GM21367 (cell line): ENCODE data around the gene NLRP9.
"Not testable (repeated sequence)": the region's sequence is repeated elsewhere in the genome, so short reads cannot be mapped to it uniquely, and the experiment has no call there.

Source experiments
- ATAC-seq: cut with Tn5 transposase; IDR thresholded peaks from one replicate; pipeline ENCODE4 v1.9.1; 2021; ENCODE audit not compliant: unreplicated experiment

The NLRP9 gene

GRCh38 chr19:55738302-55738701, at the start of gene NLRP9:
TSS of gene NLRP9 (minus strand) at chr19:55738402. CDS start at chr19:55738374, 28 bp downstream.
- no peak for ATAC-seq

- no peak for ATAC-seq
Measured at GRCh38 chr19:55781112-55781511, 42.9 kb upstream of the NLRP9 start.

GRCh38 chr19:55778331-55778730, 40.1 kb upstream of the NLRP9 start:
- no peak for ATAC-seq

GRCh38 chr19:55777528-55777927, 39.3 kb upstream of the NLRP9 start:
- ATAC-seq = no peak

- ATAC-seq = not testable (repeated sequence)
Measured at GRCh38 chr19:55769632-55770031, 31.4 kb upstream of the NLRP9 start.

GRCh38 chr19:55768818-55769217, 30.6 kb upstream of the NLRP9 start, which contains the start of gene RFPL4AL1:
TSS of gene RFPL4AL1 (plus strand) at chr19:55769118. CDS start at chr19:55771805, 2,687 bp downstream.
- not testable (repeated sequence) for ATAC-seq

GRCh38 chr19:55766466-55766865, 28.3 kb upstream of the NLRP9 start:
- ATAC-seq = no peak

GRCh38 chr19:55758797-55759196, 20.6 kb upstream of the NLRP9 start, which contains the start of gene RFPL4A:
TSS of gene RFPL4A (plus strand) at chr19:55759097. CDS start at chr19:55761801, 2,704 bp downstream.
- not testable (repeated sequence) for ATAC-seq

- not testable (repeated sequence) for ATAC-seq
Measured at GRCh38 chr19:55756808-55757207, 18.6 kb upstream of the NLRP9 start.

- ATAC-seq = no peak
Measured at GRCh38 chr19:55753401-55753800, 15.2 kb upstream of the NLRP9 start.

- ATAC-seq = no peak
Measured at GRCh38 chr19:55750715-55751114, 12.5 kb upstream of the NLRP9 start.

- ATAC-seq = not testable (repeated sequence)
Measured at GRCh38 chr19:55730378-55730777, 7.8 kb downstream of the NLRP9 start.

GRCh38 chr19:55723491-55723890, 14.7 kb downstream of the NLRP9 start:
- ATAC-seq = no peak

GRCh38 chr19:55720801-55721200, 17.4 kb downstream of the NLRP9 start:
- no peak for ATAC-seq

GRCh38 chr19:55720214-55720746, 17.9 kb downstream of the NLRP9 start:
- no peak for ATAC-seq

- ATAC-seq = not testable (repeated sequence)
Measured at GRCh38 chr19:55717879-55718711, 20.1 kb downstream of the NLRP9 start.

- ATAC-seq = no peak
Measured at GRCh38 chr19:55717251-55717650, 21.0 kb downstream of the NLRP9 start.

GRCh38 chr19:55716531-55716930, 21.7 kb downstream of the NLRP9 start:
- ATAC-seq = no peak

GRCh38 chr19:55712804-55713631, 25.2 kb downstream of the NLRP9 start:
- no peak for ATAC-seq

- ATAC-seq = no peak
Measured at GRCh38 chr19:55711719-55712118, 26.5 kb downstream of the NLRP9 start.

GRCh38 chr19:55705972-55706371, 32.2 kb downstream of the NLRP9 start:
- ATAC-seq = no peak
